ENCODE measurements around the gene SLC34A2. TPM values are rescaled to one million over a fixed set of nuclear protein-coding genes. Genes with fewer than 3 reads are reported as not detected.

The SLC34A2 gene
- total RNA-seq, 1 donor from 2014 or later = 0.32 TPM

GRCh38 chr4:25677157-25677556 is 21.5 kb downstream of the SLC34A2 start:
- no peaks in the 10 kb centered on the region for H3K36me3 ChIP-seq (ENCODE audit: insufficient read depth, low read length)
- no peak overlapping the region for H2AFZ ChIP-seq (ENCODE audit: low read depth, low read length)
- no peaks in the 10 kb centered on the region for H3K9me3 ChIP-seq (ENCODE audit: insufficient read depth, low read depth, low read length)
- no peak overlapping the region for H3K4me3 Mint-ChIP-seq (ENCODE audit: unreplicated experiment)
- H3K27me3 ChIP-seq (ENCODE audit: insufficient read depth, low read length) = no peaks in the 10 kb centered on the region
- H3K27me3 Mint-ChIP-seq (ENCODE audit: low read depth, unreplicated experiment) = peaks cover 43% of the 10 kb centered on the region
- H3K9ac ChIP-seq (ENCODE audit: low read length) = no peak overlapping the region
- H3K4me1 ChIP-seq (ENCODE audit: insufficient read depth, low read length) = no peaks in the 10 kb centered on the region
- DNase-seq (ENCODE audit: low read depth) = no peak
- no peak overlapping the region for H3K27ac Mint-ChIP-seq (ENCODE audit: unreplicated experiment)
- H4K20me1 ChIP-seq (ENCODE audit: insufficient read depth, low read length) = no peaks in the 10 kb centered on the region
- no peaks in the 10 kb centered on the region for H3K79me2 ChIP-seq (ENCODE audit: insufficient read depth, low read length)
- TF ChIP-seq, protein P1, sequence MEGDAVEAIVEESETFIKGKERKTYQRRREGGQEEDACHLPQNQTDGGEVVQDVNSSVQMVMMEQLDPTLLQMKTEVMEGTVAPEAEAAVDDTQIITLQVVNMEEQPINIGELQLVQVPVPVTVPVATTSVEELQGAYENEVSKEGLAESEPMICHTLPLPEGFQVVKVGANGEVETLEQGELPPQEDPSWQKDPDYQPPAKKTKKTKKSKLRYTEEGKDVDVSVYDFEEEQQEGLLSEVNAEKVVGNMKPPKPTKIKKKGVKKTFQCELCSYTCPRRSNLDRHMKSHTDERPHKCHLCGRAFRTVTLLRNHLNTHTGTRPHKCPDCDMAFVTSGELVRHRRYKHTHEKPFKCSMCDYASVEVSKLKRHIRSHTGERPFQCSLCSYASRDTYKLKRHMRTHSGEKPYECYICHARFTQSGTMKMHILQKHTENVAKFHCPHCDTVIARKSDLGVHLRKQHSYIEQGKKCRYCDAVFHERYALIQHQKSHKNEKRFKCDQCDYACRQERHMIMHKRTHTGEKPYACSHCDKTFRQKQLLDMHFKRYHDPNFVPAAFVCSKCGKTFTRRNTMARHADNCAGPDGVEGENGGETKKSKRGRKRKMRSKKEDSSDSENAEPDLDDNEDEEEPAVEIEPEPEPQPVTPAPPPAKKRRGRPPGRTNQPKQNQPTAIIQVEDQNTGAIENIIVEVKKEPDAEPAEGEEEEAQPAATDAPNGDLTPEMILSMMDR (IDR thresholded peaks at IDR 0.05; ENCODE audit: insufficient read depth, low read depth, low read length) = no peak
- TF ChIP-seq EZH2 (IDR thresholded peaks at IDR 0.05; ENCODE audit: insufficient read depth, low read length) = no peak
- H3K9me3 Mint-ChIP-seq (ENCODE audit: unreplicated experiment) = peaks cover 5% of the 10 kb centered on the region
- H3K4me3 ChIP-seq (ENCODE audit: insufficient read depth, low read depth, low read length) = no peak overlapping the region
- FAIRE-seq = no peak
- H3K36me3 Mint-ChIP-seq (ENCODE audit: low read depth, unreplicated experiment) = no peaks in the 10 kb centered on the region
- no peak overlapping the region for H3K27ac ChIP-seq (ENCODE audit: low read depth, low read length)
- H3K4me1 Mint-ChIP-seq (ENCODE audit: low read depth, unreplicated experiment) = no peaks in the 10 kb centered on the region
- no peak overlapping the region for H3K4me2 ChIP-seq (ENCODE audit: low read length)

DNA sequence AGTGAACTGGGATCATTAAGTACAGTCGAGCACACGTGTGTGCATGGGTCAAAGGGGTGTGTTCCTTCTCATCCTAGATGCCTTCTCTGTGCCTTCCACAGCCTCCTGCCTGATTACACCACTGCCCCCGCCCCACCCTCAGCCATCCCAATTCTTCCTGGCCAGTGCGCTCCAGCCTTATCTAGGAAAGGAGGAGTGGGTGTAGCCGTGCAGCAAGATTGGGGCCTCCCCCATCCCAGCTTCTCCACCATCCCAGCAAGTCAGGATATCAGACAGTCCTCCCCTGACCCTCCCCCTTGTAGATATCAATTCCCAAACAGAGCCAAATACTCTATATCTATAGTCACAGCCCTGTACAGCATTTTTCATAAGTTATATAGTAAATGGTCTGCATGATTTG is 22.3 kb downstream of the SLC34A2 start:
- H4K20me1 ChIP-seq (ENCODE audit: insufficient read depth, low read length) = no peaks in the 10 kb centered on the region

DNA sequence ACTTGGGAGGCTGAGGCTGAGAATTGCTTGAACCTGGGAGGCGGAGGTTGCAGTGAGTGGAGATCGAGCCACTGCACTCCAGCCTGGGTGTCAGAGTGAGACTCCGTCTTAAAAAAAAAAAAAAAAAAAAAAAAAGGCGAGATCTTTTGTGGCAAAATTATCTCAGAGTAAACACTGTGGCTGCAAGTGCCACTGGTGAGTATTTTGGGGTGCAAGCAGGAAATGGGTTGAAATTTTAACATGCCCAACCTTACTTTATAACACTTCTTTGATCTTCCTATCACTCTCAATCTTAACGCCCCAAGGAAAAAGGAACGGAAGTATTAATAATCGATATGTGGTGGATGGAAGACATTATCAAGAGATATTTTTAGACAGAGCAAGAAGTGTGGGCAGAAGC is 32.1 kb downstream of the SLC34A2 start:
- no peak overlapping the region for H3K27ac ChIP-seq (ENCODE audit: low read depth, low read length)
- no peak overlapping the region for H3K4me3 ChIP-seq (ENCODE audit: insufficient read depth, low read depth, low read length)
- H2AFZ ChIP-seq (ENCODE audit: low read depth, low read length) = no peak overlapping the region
- no peaks in the 10 kb centered on the region for H3K79me2 ChIP-seq (ENCODE audit: insufficient read depth, low read length)
- no peak for DNase-seq (ENCODE audit: low read depth)
- no peaks in the 10 kb centered on the region for H3K4me1 Mint-ChIP-seq (ENCODE audit: low read depth, unreplicated experiment)
- H3K4me1 ChIP-seq (ENCODE audit: insufficient read depth, low read length) = no peaks in the 10 kb centered on the region
- H3K9ac ChIP-seq (ENCODE audit: low read length) = no peak overlapping the region
- TF ChIP-seq, protein P1 (IDR thresholded peaks at IDR 0.05; ENCODE audit: insufficient read depth, low read depth, low read length) = no peak
- no peak for TF ChIP-seq EZH2 (IDR thresholded peaks at IDR 0.05; ENCODE audit: insufficient read depth, low read length)
- FAIRE-seq = no peak
- H3K27ac Mint-ChIP-seq (ENCODE audit: unreplicated experiment) = no peak overlapping the region
- H3K36me3 Mint-ChIP-seq (ENCODE audit: low read depth, unreplicated experiment) = peaks cover 4% of the 10 kb centered on the region
- H3K4me3 Mint-ChIP-seq (ENCODE audit: unreplicated experiment) = no peak overlapping the region
- H3K9me3 Mint-ChIP-seq (ENCODE audit: unreplicated experiment) = peaks cover 10% of the 10 kb centered on the region
- H4K20me1 ChIP-seq (ENCODE audit: insufficient read depth, low read length) = no peaks in the 10 kb centered on the region
- no peaks in the 10 kb centered on the region for H3K36me3 ChIP-seq (ENCODE audit: insufficient read depth, low read length)
- H3K9me3 ChIP-seq (ENCODE audit: insufficient read depth, low read depth, low read length) = peaks cover 3% of the 10 kb centered on the region
- H3K27me3 ChIP-seq (ENCODE audit: insufficient read depth, low read length) = no peaks in the 10 kb centered on the region
- peaks cover 30% of the 10 kb centered on the region for H3K27me3 Mint-ChIP-seq (ENCODE audit: low read depth, unreplicated experiment)
- H3K4me2 ChIP-seq (ENCODE audit: low read length) = no peak overlapping the region

More for the DNA sequence above, 22.3 kb downstream of the SLC34A2 start:
- FAIRE-seq = no peak
- Mint-ChIP-seq H3K36me3 (ENCODE audit: low read depth, unreplicated experiment) (no peaks in the 10 kb centered on the region), H3K9me3 (ENCODE audit: unreplicated experiment) (peaks cover 4% of the 10 kb centered on the region), H3K4me1 (ENCODE audit: low read depth, unreplicated experiment) (no peaks in the 10 kb centered on the region), H3K27me3 (ENCODE audit: low read depth, unreplicated experiment) (peaks cover 47% of the 10 kb centered on the region), H3K27ac (ENCODE audit: unreplicated experiment) (no peak overlapping the region), H3K4me3 (ENCODE audit: unreplicated experiment) (no peak overlapping the region)
- H2AFZ ChIP-seq (ENCODE audit: low read depth, low read length) = no peak overlapping the region
- H3K4me3 ChIP-seq (ENCODE audit: insufficient read depth, low read depth, low read length) = no peak overlapping the region
- H3K9ac ChIP-seq (ENCODE audit: low read length) = no peak overlapping the region
- no peak overlapping the region for H3K4me2 ChIP-seq (ENCODE audit: low read length)
- no peaks in the 10 kb centered on the region for H3K36me3 ChIP-seq (ENCODE audit: insufficient read depth, low read length)
- TF ChIP-seq, protein P1 (IDR thresholded peaks at IDR 0.05; ENCODE audit: insufficient read depth, low read depth, low read length) = no peak
- TF ChIP-seq EZH2 (IDR thresholded peaks at IDR 0.05; ENCODE audit: insufficient read depth, low read length) = no peak
- H3K79me2 ChIP-seq (ENCODE audit: insufficient read depth, low read length) = no peaks in the 10 kb centered on the region
- DNase-seq (ENCODE audit: low read depth) = no peak
- no peaks in the 10 kb centered on the region for H3K4me1 ChIP-seq (ENCODE audit: insufficient read depth, low read length)
- no peak overlapping the region for H3K27ac ChIP-seq (ENCODE audit: low read depth, low read length)
- H3K27me3 ChIP-seq (ENCODE audit: insufficient read depth, low read length) = no peaks in the 10 kb centered on the region
- no peaks in the 10 kb centered on the region for H3K9me3 ChIP-seq (ENCODE audit: insufficient read depth, low read depth, low read length)
